Stimulated activated CD8-positive, alpha-beta memory T cell treated with anti-CD3 and anti-CD28 coated beads, Interleukin-12 subunit alpha, Interleukin-12 subunit beta, amount 100 ng/mL, for 24 hours (primary cell): ENCODE results near the gene YTHDF1.
"Not testable (repeated sequence)": the region's sequence is repeated elsewhere in the genome, so short reads cannot be mapped to it uniquely, and the experiment has no call there.

Experiments
- DNase-seq: peaks from one replicate; pipeline ENCODE4 v3.0.0-alpha.2; 2020; ENCODE audit errors: extremely low read depth

The YTHDF1 gene

GRCh38 chr20:63171991-63172390 lies 43.9 kb downstream of the YTHDF1 start:
- DNase-seq, result no peak

- DNase-seq, result no peak
Observed at GRCh38 chr20:63169681-63170080, 46.2 kb downstream of the YTHDF1 start.

DNA sequence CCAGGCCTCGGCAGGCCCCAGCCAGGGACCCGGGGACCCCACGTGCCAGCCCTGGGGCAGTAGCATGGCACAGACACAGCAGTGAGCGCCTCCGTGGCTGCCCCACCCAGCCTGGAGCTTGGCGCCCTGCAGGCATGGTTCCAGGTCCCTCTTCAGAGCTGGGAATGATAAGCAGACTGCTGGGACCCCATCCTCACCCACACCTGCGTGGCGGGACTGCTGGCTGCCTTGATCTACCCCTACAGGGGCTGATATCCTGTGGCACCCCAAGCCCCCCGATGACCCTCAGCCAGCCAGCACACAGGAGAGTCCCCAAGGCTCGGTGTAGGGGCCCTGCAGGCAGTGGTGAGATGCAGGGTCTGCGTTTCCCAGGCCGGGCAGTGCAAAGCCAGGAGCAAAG lies 47.1 kb downstream of the YTHDF1 start:
- no peak for DNase-seq

DNA sequence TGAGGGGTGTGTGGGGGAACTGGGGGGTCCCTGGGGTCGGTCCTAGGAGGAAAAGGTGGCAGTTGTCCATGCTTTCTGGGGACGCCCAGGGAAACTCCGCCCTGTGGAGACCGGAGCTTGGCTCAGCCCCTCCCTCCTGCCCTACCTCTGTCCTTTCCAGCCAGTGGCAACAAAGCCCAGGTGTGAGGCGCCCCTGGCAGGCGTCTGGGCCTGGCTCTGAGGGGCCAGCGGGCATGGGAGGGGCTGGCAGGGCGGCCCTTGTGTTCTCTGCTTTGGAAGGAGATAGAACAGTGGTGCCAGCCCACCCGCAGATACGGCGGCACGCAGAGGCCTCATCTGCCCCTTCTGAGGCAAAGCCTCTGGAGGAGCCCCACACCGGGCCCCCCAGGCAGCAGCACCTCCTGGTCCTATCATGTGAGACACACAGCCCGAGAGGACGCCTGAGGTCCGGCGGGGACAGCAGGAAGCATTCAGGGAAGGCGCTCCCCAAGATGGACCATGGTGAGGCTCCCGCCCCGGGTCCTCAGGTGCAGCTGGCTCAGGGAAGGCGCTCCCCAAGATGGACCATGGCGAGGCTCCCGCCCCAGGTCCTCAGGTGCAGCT lies 47.9 kb downstream of the YTHDF1 start:
- DNase-seq, result no peak

DNA sequence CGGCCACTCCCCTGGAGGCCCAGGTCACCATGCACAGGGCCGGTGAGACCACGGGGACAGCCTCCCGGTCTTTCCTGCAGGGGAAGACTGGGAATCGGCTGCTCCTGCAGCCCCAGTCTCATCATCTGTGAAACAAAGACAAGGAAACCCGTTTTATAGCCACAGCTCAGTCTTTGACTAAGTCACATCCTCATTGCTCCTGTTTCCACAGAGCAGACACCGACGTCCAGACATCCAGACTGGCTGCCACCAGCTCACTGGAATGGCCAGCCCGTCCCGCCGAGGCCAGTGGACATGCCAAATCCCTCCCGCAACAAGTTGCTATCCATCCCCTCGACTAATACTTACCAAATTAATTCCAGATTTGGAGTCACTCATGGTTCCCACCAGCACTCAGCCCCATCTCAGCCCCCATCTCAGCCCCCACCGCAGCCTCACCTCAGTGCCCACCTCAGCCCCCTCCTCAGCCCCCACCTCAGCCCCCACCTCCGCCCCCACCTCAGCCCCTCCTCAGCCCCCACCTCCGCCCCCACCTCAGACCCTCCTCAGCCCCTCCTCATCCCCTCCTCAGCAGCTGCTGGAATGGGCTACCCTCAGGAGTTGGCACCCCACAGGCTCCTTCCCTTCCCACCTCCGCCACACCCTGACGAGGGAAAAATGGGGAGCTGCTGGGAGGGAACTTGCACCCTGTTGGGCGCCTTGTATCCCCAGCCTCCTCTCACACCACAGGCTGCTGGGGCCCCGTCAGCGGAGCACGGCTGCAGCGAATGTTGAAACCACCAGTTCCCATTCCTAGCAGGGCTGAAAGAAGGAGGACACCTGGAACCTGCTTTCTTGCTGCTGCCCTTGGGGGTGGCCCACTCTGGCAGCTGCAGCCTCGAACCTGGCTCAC lies 48.7 kb downstream of the YTHDF1 start:
- no peak for DNase-seq

DNA sequence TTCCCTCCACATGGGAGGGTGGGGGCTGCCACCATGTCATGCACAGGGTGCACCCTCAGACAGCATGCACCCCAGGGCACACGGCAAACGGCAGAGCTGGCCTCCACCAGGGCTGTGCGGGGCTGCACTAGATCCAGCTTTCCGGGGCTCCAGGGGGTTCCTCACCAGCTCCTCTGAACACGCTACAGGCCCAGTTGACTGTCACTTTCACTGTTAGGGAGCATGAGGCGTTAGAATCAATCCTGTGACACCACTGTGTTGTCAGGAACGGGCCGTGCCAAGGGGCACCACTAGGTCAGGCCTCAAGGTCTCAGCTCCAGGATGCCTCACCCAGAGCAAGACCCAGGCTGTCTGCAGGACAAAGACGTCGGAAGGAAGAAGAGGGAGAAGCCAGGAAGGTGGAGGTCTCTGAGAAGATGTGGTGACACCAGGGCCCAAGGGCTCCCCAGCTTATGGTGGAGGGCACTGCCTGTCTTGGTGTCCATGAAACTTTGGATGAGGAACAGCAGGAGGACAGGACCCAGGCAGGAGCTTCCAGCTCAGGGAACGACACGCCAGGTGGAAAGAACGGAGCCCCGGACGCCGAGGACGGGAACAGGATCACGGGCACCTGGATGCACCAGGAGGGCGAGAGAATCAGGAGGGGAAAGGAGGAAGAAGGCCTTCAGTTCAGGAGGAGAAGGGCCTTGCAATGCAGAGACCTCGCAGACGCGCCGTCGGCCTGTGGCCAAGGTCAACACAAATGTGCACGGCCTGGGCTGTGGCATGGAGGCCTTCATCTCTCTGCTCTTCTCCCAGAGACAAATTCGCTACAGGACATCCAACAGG lies 49.5 kb downstream of the YTHDF1 start:
- no peak for DNase-seq

GRCh38 chr20:63165356-63166192 lies 50.4 kb downstream of the YTHDF1 start:
- no peak for DNase-seq

GRCh38 chr20:63164484-63165355 lies 51.2 kb downstream of the YTHDF1 start:
- no peak for DNase-seq

GRCh38 chr20:63163596-63164483 lies 52.1 kb downstream of the YTHDF1 start:
- no peak for DNase-seq

GRCh38 chr20:63163171-63163570 lies 52.8 kb downstream of the YTHDF1 start:
- no peak for DNase-seq

GRCh38 chr20:63162206-63162795 lies 53.6 kb downstream of the YTHDF1 start:
- DNase-seq, result no peak

- DNase-seq, result no peak
Observed at GRCh38 chr20:63161176-63161651, 54.7 kb downstream of the YTHDF1 start.

DNA sequence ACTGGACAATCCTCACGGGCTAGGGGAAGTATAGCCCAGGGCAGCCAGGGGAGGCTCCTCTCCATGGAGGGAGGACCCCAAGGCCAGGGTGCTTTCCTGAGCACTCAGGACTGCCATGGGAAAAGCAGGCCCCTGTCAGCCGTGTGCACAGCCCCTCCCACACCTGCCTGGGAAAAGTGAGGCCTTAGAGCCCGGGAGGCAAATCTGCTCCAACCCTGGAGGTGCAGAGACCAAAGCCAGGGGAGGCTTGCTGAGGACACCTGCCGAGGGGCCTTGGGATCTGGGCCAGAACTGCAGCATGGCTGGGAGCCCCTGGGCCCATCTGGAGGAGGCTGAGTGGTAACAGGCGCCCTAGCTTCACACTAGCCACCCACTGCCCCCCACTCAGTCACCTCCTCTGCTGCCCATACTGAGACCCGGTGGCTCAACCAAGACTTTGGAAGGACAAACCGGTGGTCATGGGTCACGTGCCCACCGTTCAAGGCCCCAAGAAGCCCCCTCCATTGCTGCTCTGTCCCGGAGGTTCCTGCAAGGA lies 55.2 kb downstream of the YTHDF1 start:
- DNase-seq, result no peak

DNA sequence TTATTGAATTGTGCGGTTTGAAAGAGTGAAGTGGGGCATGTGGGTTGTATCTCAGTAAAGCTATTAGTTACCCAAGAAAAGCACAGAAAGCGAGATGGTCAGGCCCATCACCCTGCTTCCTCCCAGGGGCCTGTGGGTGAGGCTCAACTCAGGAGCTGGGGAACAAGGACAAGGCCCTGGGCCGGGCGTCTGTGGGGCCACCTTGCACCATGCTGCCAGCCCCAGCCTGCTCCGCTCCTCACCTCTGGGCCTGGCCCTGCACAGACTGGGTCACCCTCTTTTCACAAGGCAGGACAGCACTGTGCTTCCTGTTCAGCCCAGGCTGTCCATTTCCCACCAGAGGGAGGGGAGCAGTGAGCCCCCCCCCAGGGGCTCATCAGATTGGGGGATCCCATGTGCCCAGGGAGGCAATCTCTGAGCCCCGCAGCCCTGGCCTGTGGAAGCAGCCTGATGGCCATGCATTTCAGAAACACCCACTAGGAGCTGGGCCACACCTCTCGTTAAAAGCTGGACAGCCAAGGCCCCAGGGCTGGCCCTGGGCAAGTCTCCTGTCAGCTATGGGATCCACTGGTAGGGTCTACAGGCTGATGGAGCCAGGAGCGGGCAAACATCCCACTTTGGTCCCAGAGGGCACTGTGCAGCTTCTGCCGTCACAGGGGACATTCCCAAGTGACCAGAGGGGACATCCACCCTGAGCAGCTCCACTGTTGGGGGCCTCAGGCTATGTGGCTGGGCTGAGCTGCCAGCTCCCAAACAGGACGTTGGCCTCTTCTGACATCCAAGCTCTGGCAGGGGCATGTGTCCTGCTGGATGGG lies 55.9 kb downstream of the YTHDF1 start:
- no peak for DNase-seq

DNA sequence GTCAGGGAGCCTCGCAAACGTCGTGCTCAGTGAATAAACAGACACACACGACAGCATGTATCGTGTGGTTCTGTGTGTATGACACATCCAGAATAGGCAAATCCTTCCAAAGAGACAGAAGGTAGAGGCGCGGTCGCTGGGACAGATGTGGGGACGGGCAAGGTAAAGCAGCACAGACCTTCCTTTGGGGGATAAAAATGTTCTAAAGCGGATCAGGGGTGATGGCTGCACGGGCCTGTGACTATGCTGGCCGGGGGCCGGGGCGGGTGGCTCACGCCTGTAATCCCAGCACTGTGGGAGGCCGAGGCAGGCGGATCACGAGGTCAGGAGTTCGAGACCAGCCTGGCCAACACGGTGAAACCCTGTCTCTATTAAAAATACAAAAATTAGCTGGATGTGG lies 56.7 kb downstream of the YTHDF1 start:
- not testable (repeated sequence) for DNase-seq

- no peak for DNase-seq
Observed at GRCh38 chr20:63158845-63159244, 57.1 kb downstream of the YTHDF1 start.

DNA sequence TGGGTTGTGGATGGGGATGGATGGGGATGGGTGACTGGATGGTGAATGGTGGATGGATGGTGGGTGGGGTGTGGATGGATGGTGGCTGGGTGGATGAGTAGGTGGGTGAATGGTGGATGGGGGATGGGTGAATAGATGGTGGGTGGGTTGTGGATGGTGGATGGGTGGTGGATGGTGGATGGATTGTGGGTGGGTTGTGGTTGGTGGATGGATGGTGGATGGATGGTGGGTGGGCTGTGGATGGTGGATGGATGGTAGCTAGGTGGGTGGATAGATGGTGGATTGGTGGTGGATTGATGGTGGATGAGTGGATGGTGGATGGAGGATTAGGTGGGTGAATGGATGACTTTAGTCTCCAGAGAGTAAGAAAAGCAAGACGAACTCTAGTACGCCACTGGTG lies 57.6 kb downstream of the YTHDF1 start:
- no peak for DNase-seq

- DNase-seq, result not testable (repeated sequence)
Observed at GRCh38 chr20:63157431-63157830, 58.5 kb downstream of the YTHDF1 start.
